Kidney (tissue), 14 donors: Measurements from ENCODE around the gene AGXT. TPM values are rescaled to one million over a fixed set of nuclear protein-coding genes. Genes with fewer than 3 reads are reported as not detected.

Experiments used
- DNase-seq, 5 donors: peaks; one replicate each; pipeline ENCODE4 v3.0.0-alpha.2; 2013 to 2020
- FAIRE-seq: peaks from 2 replicates; lab custom pipeline; 2012; peaks lifted over from hg19 to GRCh38; lab: Jason Lieb, UNC
- H3K27ac ChIP-seq, 2 donors: one replicate each; pipeline ENCODE4 v1.7.0; 2013; ENCODE audit warnings: low read depth in 2 of 2, low read length in 2 of 2, inconsistent platforms in 1 of 2
- H3K27me3 ChIP-seq: one replicate; pipeline ENCODE4 v1.7.1; 2013; ENCODE audit warnings: low read length, inconsistent platforms; ENCODE audit not compliant: control insufficient read depth, insufficient read depth
- H3K36me3 ChIP-seq, 3 donors: one replicate each; pipeline versions ENCODE4 v1.7.0 to v1.7.1; 2013; ENCODE audit warnings: low read length in 3 of 3, control low read depth in 1 of 3, inconsistent platforms in 1 of 3; ENCODE audit not compliant: insufficient read depth in 3 of 3, control insufficient read depth in 2 of 3
- H3K4me1 ChIP-seq, 3 donors: one replicate each; pipeline versions ENCODE4 v1.7.0 to v1.7.1; 2013; ENCODE audit warnings: low read length in 3 of 3, inconsistent platforms in 1 of 3, low read depth in 1 of 3; ENCODE audit not compliant: control insufficient read depth in 2 of 3, insufficient read depth in 2 of 3
- H3K4me3 ChIP-seq, 3 donors: one replicate each; pipeline versions ENCODE4 v1.7.0 to v1.8.1; 2013; ENCODE audit warnings: low read length in 3 of 3, control low read depth in 1 of 3, inconsistent platforms in 1 of 3
- H3K9ac ChIP-seq, 3 donors: one replicate each; pipeline versions ENCODE4 v1.7.0 to v1.7.1; 2013; ENCODE audit warnings: low read length in 3 of 3, control low read depth in 1 of 3, inconsistent platforms in 1 of 3
- H3K9me3 ChIP-seq, 3 donors: one replicate each; pipeline versions ENCODE4 v1.7.0 to v1.7.1; 2013; ENCODE audit warnings: low read length in 3 of 3, control low read depth in 1 of 3, inconsistent platforms in 1 of 3; ENCODE audit not compliant: control insufficient read depth in 2 of 3, insufficient read depth in 1 of 3
- CTCF ChIP-seq: IDR thresholded peaks from 3 replicates; pipeline ENCODE4 v1.5.1; 2012; ENCODE audit warnings: mild to moderate bottlenecking, moderate library complexity, borderline replicate concordance; ENCODE audit not compliant: insufficient read depth; ENCODE audit errors: extremely low read depth
- intact Hi-C: fragments of 100-400 bp; cut with DNase I; formaldehyde crosslinking; loops from one replicate; pipeline ENCODE4 v1.11.1; 2022
- polyA plus RNA-seq: library from polyadenylated mRNA; stranded (reverse); fragments of 350-450 nt; fragmentation: Illumina TruSeq; extraction: RNeasy Lipid Tissue Mini Kit (QIAGEN cat#74804); gene quantifications from one replicate; pipeline ENCODE4 v1.2.3, GENCODE V29; 2014; ENCODE audit warnings: low read depth, low replicate concordance; ENCODE audit not compliant: insufficient read depth
- total RNA-seq: library from RNA; stranded (reverse); fragmentation: NEBNext Ultra II Directional; extraction: Animal tissue kit (Norgen Biotek cat#: 25700); gene quantifications from one replicate; pipeline ENCODE4 v1.2.1, GENCODE V29; 2021
- donor health status: control.
- donor health status: control.
- donor health status: control.
- donor health status: control.
- donor health status: control.
- donor health status: DM: yes; HTN: yes; CAD: no.
- donor health status: Normal renal cell carcinoma (clear cell type).

The AGXT gene
- total and polyA plus RNA-seq, 2 donors from 2014 or later = 0.09 to 12.5 TPM

DNA sequence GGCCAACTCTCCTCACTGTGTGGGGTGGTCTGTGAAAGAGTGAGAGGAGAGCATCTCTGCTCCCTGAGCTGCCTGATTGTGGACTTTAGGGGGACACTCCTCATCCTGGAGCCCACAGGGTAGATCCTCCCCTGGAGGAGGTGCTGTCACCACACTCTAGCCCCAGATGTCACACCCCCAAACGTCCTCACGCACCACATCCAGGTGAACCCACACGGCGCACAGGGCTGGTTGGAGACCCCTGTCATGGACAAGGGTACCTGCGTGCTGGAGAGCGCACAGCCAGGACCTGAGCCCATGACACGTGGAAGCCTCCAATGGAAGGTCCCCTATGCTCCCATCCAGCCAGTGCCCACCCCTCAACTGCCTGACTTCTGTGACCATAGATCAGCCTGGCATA is 10.5 kb downstream of the AGXT start:
- Histone ChIP-seq H3K27ac (no peak overlapping the region), H3K36me3 (no peaks in the 10 kb centered on the region), H3K9me3 (no peaks in the 10 kb centered on the region), H3K9ac (no peak overlapping the region), H3K4me3 (no peak overlapping the region), H3K4me1 (peaks cover 0 to 13% (median 0%) of the 10 kb centered on the region in 3 donors), H3K27me3 (no peaks in the 10 kb centered on the region)
- FAIRE-seq (no peak), DNase-seq (no peak)
- TF ChIP-seq CTCF = no peak
- intact Hi-C loops = no loop called here

DNA sequence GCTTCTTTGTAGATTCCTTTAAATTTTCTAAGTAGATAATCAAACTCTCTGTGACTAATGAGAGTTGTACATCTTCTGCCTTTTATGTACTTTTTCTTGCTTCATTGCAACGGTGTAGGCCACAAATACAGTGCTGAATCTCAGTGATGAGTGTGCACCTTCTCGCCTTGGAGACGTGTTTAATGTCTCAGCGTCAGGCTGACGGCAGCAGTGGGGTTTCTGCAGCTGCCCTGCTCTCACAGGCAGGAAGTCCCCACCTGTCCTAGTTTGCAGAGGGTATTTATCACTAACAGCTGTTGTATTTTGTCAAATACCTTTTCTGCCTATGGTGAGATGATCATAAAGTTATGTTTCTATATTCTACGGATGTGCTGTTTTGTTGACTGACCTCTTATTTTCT is 13.3 kb downstream of the AGXT start:
- H3K4me1 ChIP-seq = peaks cover 0 to 5% (median 0%) of the 10 kb centered on the region in 3 donors
- TF ChIP-seq CTCF = no peak
- no peaks in the 10 kb centered on the region for H3K9me3 ChIP-seq
- intact Hi-C loops = no loop called here
- no peak overlapping the region for H3K9ac ChIP-seq
- no peaks in the 10 kb centered on the region for H3K36me3 ChIP-seq
- FAIRE-seq = no peak
- no peaks in the 10 kb centered on the region for H3K27me3 ChIP-seq
- DNase-seq = no peak
- no peak overlapping the region for H3K4me3 ChIP-seq
- no peak overlapping the region for H3K27ac ChIP-seq

GRCh38 chr2:240884221-240884620 is 15.6 kb downstream of the AGXT start:
- FAIRE-seq (no peak), DNase-seq (no peak)
- no peak overlapping the region for H3K9ac ChIP-seq
- TF ChIP-seq CTCF = no peak
- no peak overlapping the region for H3K4me3 ChIP-seq
- no peak overlapping the region for H3K27ac ChIP-seq
- H3K36me3 ChIP-seq = no peaks in the 10 kb centered on the region
- H3K4me1 ChIP-seq = no peaks in the 10 kb centered on the region
- intact Hi-C loops = no loop called here
- H3K9me3 ChIP-seq = no peaks in the 10 kb centered on the region
- no peaks in the 10 kb centered on the region for H3K27me3 ChIP-seq

GRCh38 chr2:240884745-240885144 is 16.1 kb downstream of the AGXT start:
- no peak for TF ChIP-seq CTCF
- intact Hi-C loops = no loop called here

More at GRCh38 chr2:240884745-240885144, 16.1 kb downstream of the AGXT start:
- no peak overlapping the region for H3K27ac ChIP-seq
- no peaks in the 10 kb centered on the region for H3K9me3 ChIP-seq
- no peak overlapping the region for H3K4me3 ChIP-seq
- H3K9ac ChIP-seq = no peak overlapping the region
- H3K27me3 ChIP-seq = no peaks in the 10 kb centered on the region
- FAIRE-seq (no peak), DNase-seq (no peak)
- no peaks in the 10 kb centered on the region for H3K4me1 ChIP-seq
- no peaks in the 10 kb centered on the region for H3K36me3 ChIP-seq
